HG03066 (cell line): ENCODE results near the gene CDK14.
"Not testable (repeated sequence)": the region's sequence is repeated elsewhere in the genome, so short reads cannot be mapped to it uniquely, and the experiment has no call there.

Source experiments
- ATAC-seq: cut with Tn5 transposase; IDR thresholded peaks from one replicate; pipeline ENCODE4 v1.9.1; 2021; ENCODE audit warnings: low read depth; ENCODE audit not compliant: unreplicated experiment

CDK14 gene

GRCh38 chr7:90749262-90749661 is 153.1 kb downstream of the CDK14 start:
- ATAC-seq, result no peak

GRCh38 chr7:90749774-90750173 is 153.7 kb downstream of the CDK14 start:
- peak; percentile 85 for ATAC-seq

- ATAC-seq, result no peak
Observed at GRCh38 chr7:90751595-90751994, 155.5 kb downstream of the CDK14 start.

- no peak for ATAC-seq
Observed at GRCh38 chr7:90752051-90752450, 155.9 kb downstream of the CDK14 start.

- no peak for ATAC-seq
Observed at GRCh38 chr7:90755041-90755440, 158.9 kb downstream of the CDK14 start.

- ATAC-seq, result no peak
Observed at GRCh38 chr7:90756366-90756765, 160.2 kb downstream of the CDK14 start.

GRCh38 chr7:90757565-90757950 is 161.4 kb downstream of the CDK14 start:
- ATAC-seq, result peak; percentile 60

GRCh38 chr7:90758933-90759562 is 162.9 kb downstream of the CDK14 start:
- no peak for ATAC-seq

GRCh38 chr7:90759710-90760109 is 163.6 kb downstream of the CDK14 start:
- ATAC-seq, result no peak

- no peak for ATAC-seq
Observed at GRCh38 chr7:90760892-90761291, 164.8 kb downstream of the CDK14 start.

GRCh38 chr7:90761584-90761983 is 165.5 kb downstream of the CDK14 start:
- ATAC-seq, result no peak

- no peak for ATAC-seq
Observed at GRCh38 chr7:90763108-90763507, 167.0 kb downstream of the CDK14 start.

- ATAC-seq, result no peak
Observed at GRCh38 chr7:90764848-90765570, 168.9 kb downstream of the CDK14 start.

GRCh38 chr7:90766814-90767564 is 170.9 kb downstream of the CDK14 start:
- ATAC-seq, result no peak

- ATAC-seq, result no peak
Observed at GRCh38 chr7:90768301-90768700, 172.2 kb downstream of the CDK14 start.

- ATAC-seq, result no peak
Observed at GRCh38 chr7:90769036-90769435, 172.9 kb downstream of the CDK14 start.

GRCh38 chr7:90769566-90769965 is 173.4 kb downstream of the CDK14 start:
- not testable (repeated sequence) for ATAC-seq

GRCh38 chr7:90771281-90771680 is 175.2 kb downstream of the CDK14 start:
- no peak for ATAC-seq

- ATAC-seq, result no peak
Observed at GRCh38 chr7:90772410-90772809, 176.3 kb downstream of the CDK14 start.

- ATAC-seq, result no peak
Observed at GRCh38 chr7:90773269-90773668, 177.1 kb downstream of the CDK14 start.

GRCh38 chr7:90774706-90775105 is 178.6 kb downstream of the CDK14 start:
- no peak for ATAC-seq
